GM19351 (cell line): ENCODE results near the gene PEX5L.

Experiments used
- ATAC-seq: cut with Tn5 transposase; IDR thresholded peaks from one replicate; pipeline ENCODE4 v1.9.1; 2021; ENCODE audit warnings: mild to moderate bottlenecking, moderate library complexity; ENCODE audit not compliant: unreplicated experiment

Gene PEX5L

GRCh38 chr3:179958143-179958542, 78.6 kb downstream of the PEX5L start:
- ATAC-seq: no peak

DNA sequence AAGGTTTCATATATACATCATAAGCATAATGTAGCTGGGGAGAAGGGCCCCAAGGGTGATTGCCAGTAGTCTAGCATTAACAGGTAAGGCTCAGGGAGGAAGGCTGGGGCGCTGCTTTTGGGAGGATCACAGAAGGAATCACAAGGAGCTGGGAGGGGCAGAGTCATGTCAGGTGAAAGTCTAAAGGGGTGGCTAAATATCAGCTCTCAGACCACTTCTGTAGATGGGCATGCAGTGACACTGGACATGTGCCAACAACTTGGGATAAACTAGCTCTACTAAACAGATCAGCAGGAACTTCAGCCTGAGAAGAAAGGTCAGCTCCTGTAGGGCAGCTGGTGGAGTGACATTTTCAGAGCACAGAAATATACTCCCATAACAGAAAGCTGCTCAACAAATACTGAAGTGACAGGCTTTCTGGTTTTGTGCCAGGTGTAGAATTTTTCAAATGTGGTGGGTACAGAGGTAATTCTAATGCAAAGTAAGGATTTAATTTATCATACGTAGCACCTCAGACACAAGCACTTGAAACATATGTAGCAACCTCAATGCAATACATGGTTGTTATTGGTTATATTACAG, 79.4 kb downstream of the PEX5L start:
- no peak for ATAC-seq

DNA sequence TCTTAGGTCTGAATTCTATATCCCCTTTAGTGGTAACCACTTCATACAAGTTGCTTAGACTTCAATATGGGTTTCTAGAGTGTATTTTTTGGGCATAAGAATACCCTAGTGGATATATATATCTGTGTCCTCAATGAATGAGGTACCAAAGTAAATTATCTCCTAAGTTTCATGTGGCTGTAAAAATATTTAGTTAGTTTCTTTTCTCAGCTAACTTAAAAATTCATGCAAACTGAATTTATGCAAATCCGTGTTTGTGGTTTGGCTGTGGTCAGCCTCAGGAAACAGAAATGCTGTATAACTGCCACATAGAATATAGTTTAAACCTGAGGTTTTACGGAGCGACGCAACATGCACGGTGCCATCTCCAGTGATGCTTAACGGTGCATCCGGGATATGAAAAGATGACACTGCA, 80.3 kb downstream of the PEX5L start:
- ATAC-seq: peak; percentile 89

DNA sequence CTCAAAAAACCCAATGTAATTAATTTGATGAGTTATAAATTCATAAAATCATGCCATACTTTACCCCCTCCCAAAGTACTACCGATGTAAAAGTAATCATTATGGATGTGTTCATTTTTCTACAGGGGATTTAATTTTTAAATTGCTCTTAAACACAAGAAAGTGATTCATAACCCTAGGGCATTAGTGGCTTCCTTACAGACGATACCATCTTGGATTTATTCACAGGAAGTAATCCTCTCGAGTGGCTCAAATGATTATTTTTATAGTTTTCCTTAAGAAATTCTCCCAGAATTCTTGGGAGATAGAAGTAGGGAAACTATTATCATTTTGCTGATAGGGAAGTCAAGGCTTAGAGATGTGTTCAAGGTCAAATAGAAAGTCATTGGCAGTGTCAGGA, 80.9 kb downstream of the PEX5L start:
- ATAC-seq: no peak

DNA sequence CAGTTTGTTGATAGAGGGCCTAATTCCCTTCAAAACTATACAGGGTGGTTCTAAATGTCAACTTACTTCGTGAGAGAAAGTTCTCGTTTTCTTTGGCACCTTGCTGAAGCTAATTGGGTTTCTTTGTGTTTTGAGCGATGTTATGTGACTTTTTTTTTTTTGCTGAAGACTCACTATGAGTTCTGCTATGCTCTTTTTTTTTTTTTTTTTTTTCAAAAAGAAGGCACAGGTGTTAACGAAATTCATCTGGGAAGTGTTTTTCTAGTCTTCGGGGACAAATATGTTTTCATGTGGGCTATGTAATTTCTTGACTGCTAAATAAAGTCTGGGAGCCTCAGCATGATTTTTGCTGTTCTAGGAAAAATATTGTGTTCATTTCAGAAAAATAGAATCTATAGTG, 81.5 kb downstream of the PEX5L start:
- ATAC-seq: no peak

- no peak for ATAC-seq
Measured at GRCh38 chr3:179953993-179954870, 82.5 kb downstream of the PEX5L start.

- ATAC-seq: no peak
Measured at GRCh38 chr3:179950840-179951239, 85.9 kb downstream of the PEX5L start.

DNA sequence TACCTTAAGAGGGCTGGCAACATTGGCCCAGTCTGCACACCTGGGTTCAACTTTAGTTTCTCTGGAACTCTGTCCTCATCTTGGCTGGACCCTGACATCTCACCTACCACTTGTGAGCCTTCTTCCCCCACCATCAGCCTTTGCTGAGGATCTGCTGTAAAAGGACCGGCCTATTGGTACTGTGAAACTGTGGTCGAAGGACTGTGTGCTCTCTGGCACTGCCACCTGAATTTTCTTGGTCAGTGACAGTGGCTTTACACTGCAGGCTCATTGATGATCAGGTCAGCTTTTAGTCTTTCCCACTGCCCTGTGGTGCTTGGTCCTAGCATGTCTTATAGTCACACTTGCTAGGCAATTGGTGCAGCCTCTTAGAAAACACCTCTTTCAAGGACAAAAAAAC, 86.9 kb downstream of the PEX5L start:
- peak; percentile 25 for ATAC-seq

- peak; percentile 75 for ATAC-seq
Measured at GRCh38 chr3:179949412-179949811, 87.3 kb downstream of the PEX5L start.

DNA sequence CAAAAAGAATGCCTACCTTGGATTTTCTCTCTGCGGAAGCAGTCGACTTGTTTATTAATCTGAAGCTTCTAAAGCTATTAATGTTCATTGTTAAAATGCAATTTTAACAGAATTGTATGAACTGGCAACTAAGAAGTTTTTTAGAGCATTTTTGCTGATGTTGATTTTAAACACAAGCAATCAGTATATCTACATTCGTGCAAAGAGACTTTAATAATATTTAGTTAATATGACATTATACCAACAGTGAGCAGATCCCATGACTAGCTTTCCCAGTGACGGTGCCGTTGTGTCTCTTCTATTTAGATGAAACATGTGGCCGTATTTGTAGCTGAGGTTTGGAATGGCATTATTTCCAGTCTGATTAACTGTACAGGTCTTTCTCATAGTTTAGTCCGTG, 88.0 kb downstream of the PEX5L start:
- no peak for ATAC-seq

DNA sequence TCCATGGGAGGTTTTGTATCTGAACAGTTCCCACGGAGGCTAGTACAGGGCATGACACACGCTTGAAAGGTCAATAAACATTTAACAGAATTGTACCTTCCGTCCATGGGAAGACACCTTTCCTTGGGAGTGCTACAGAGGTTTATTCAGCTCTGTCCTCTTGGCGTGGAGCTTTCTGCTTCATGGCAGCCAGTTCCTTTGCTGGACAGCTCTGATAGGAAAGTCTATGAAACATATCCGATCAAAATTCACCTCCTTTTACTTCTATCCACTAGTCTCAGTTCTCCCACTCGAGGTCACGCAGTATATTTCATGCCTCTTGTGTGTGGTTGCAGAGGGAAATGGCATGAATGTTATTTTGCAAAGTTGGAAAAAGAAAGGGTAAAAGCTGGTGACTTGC, 91.2 kb downstream of the PEX5L start:
- ATAC-seq: no peak

GRCh38 chr3:179943117-179943880, 93.4 kb downstream of the PEX5L start:
- no peak for ATAC-seq

GRCh38 chr3:179942553-179943075, 94.1 kb downstream of the PEX5L start:
- no peak for ATAC-seq

DNA sequence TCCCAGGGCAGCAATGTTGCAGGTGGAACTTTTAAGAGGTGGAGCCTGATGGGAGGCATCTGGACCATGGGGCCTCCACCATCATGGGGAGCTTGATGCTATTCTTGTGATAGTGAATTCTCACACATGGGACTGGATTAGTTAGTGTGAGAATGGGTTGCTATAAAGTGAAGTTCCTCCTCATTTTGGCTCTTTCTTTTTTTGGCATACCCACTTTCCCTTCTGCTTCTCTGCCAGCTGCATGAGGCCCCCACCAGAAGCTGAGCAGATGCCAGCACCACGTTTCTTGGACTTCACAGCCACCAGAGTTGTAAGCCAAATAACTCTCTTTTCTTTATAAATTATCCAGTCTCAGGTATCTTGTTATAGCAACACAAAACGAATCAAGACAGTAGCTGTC, 101.0 kb downstream of the PEX5L start:
- ATAC-seq: no peak

DNA sequence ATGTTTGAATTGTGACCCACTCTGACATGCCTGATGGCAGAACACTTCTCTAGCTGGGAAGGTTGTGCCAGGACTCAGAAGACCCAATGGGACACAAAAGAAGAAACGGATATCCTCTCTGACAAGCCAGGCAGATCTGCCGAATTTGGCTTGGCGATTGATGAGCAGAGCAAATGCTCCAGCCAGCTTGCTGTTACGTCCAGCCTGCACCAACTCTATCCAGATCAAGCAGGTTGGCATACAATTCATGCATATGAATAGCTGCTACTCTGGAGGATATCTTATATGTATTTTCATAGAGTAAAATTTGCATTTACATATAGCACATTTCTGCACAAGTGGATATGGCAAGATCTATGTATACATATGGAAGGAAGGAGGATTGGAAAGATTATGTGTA, 102.8 kb downstream of the PEX5L start:
- no peak for ATAC-seq

GRCh38 chr3:179933080-179933479, 103.7 kb downstream of the PEX5L start:
- no peak for ATAC-seq

- ATAC-seq: no peak
Measured at GRCh38 chr3:179932674-179933073, 104.1 kb downstream of the PEX5L start.

- peak; percentile 68 for ATAC-seq
Measured at GRCh38 chr3:179929091-179929529, 107.6 kb downstream of the PEX5L start.

DNA sequence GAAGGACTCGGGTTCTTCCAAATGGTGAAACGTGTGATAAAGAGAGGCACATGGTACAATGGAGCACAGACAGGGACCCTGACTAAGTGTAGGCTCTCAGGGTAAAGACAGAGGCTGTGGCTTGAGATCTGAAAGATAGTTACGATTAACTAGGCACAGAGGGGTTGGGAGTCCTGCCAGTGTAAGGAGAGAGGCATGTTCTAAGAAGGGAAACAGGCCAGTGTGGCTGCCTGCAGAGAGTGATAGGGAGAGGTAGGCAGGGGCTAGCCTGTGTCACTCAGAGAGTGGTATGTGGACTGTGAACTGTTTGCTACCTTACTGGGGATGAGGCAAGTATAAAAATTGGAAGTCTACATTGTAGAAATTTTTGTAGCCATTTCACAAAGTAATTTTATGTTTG, 109.5 kb downstream of the PEX5L start:
- no peak for ATAC-seq

GRCh38 chr3:179921951-179922350, 114.8 kb downstream of the PEX5L start:
- ATAC-seq: no peak

GRCh38 chr3:179921500-179921899, 115.2 kb downstream of the PEX5L start:
- peak; percentile 93 for ATAC-seq
